ENCODE data around the gene KRT86.
"Not testable (repeated sequence)": the region's sequence is repeated elsewhere in the genome, so short reads cannot be mapped to it uniquely, and the experiment has no call there.

The KRT86 gene

DNA sequence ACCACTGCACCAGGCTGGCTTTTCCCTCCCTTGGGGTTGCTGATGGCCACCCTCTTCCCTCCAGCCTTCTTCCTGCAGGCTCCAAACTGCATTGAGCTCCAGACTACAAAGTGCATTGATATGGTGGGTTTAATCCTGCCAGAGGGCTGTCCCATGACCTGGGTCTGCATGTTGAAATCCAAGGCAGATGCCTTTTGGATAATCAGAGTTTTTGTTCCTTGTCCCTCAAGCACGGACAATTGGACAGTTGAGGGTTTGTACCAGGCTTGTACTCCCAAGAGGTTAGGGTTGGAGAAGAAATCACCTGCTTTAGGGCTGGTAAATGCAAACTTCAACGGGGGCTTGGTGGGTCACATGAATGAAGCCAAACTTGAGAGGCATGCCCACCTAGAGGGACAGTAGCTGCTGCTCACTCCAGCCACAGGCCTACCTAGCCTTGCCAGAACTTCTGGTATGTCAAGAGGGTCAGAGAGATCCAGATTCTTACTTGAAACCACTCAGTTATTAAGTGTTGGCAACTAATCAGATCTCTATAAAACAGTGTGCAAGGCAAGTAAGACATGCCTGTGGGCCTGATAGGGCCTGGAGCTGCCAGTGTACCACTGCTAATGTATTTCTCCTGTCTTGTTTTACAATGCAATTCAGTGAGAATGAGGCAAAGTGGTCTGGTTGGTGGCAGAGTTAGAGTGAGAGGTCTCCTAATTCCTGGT, 68.5 kb downstream of the KRT86 start:
- DNase-seq: no peak

DNA sequence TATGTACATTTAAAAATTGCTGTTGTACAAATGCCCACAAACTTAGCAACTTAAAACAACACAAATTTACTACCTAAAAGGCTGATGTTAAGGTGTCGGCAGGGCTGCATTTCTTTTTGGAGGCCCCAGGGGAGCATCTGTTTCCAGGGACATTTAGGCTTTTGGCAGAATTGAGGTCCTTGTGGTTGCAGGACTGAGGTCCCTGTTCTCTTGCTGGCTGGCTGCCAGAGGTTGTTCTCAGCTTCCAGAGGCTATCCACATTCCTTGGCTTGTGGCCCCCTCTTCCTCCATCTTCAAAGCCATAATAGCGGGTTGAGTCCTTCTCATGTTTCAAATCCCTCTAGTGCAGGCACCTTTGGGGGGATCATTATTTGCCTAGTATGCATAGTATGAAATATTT, 69.1 kb downstream of the KRT86 start:
- DNase-seq: no peak

DNA sequence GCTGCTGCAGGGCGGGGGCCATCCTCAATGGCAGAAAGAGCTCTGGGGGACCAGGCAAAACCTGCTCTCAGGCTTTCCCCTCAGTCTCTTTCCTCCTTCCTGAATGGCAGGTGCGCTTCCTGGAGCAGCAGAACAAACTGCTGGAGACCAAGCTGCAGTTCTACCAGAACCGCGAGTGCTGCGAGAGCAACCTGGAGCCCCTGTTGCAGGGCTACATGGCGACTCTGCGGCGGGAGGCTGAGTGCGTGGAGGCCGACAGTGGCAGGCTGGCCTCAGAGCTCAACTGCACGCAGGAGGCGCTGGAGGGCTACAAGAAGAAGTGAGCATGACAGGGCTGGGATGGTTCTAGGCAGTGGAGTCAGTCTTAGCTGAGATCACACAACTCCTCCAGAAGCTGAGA, 69.7 kb downstream of the KRT86 start:
- DNase-seq: no peak

DNA sequence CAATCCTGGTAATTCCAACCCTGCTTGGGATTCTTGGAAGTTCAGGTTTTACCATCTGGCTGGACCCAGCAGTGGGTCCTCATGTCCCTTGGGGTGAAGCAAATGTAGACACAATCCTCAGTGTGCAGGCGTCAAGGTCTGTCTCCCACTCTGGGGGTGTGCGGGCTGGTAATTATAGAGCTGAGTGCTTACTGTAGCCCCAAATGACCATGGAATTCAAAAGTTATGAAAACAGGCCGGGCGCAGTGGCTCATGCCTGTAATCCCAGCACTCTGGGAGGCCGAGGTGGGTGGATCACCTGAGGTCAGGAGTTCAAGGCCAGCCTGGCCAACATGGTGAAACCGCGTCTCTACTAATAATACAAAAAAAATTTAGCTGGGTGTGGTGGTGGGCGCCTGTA, 70.6 kb downstream of the KRT86 start:
- DNase-seq: not testable (repeated sequence)

DNA sequence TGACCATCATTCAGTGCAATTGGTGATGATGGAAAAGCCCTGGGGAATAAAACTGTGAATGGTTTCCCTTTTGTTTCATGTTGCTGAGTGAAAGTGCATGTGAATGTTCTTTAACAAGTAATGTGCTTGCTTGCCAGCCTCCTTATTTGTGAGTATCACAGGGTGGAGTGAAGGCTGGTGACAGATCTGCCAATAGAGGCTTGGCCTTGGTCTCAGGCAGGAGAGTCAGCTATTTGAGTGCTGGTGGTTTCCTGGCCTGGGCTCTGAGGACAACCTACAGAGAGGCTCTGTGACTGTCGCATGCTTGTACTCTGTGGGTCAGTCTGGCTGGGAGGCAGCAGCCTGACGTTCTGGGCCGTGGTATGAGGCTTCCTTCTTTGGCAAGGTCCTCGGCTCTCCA, 72.1 kb downstream of the KRT86 start:
- DNase-seq: no peak

DNA sequence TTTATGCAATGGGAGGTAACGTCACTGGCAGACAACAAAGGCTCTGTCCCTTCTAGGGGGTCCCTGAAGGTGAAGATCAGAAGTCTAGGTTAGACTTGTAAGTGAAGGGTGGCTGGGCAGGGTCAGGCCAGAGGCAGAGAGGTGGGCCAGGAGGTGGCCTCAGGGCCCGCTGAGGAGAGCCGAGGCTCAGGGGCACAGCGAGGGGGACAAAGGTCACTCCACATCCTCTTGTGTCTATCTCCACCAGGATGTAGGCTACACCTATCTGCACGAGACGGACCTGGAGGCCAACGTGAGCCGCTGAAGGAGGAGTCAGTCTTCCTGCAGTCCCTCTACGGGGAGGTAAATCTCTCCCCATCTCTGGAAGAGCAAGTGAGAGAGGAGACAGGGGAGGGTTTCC, 72.6 kb downstream of the KRT86 start:
- no peak for DNase-seq

DNA sequence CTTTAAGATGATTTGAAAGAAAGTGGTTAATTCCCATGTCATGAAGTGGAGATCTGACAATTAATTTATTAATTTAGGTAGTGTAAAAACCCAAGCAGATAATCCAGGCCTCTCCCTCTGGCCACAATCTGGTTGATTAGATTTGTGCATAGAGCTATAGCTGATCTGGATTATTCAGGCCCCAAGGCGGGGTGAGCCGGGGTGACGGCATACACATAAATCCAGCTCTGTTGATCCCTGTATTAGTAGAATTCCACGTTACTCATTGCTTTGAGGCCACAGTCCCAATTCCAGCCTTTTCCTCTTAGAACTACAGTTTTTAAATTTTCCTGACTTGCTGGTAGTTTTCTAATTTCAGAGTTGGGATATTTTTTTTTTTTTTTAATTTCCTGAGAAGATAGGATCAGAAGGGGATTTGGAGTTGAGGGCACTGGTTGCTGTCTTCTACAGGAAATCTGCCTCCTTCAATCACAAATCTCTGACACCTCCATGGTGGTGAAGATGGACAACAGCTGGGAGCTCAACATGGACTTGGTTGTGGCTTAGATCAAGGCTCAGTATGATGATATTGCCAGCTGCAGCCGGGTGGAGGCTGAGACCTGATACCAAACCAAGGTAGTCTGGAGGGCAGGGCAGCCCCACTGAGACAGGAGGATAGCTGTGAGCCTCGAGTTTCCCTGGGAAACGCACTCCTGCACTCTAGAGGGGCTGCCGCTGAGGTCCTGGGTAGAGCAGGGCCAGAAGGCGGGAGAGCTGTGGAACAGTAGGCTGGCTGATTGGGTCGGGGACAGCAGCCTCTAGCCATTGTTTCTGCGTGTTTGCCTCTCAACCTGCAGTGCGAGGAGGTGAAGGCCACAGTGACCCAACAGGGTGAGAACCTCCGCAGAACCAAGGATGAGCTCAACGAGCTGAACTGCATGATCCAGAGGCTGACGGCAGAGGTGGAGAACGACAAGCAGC, 73.4 kb downstream of the KRT86 start:
- DNase-seq: no peak

DNA sequence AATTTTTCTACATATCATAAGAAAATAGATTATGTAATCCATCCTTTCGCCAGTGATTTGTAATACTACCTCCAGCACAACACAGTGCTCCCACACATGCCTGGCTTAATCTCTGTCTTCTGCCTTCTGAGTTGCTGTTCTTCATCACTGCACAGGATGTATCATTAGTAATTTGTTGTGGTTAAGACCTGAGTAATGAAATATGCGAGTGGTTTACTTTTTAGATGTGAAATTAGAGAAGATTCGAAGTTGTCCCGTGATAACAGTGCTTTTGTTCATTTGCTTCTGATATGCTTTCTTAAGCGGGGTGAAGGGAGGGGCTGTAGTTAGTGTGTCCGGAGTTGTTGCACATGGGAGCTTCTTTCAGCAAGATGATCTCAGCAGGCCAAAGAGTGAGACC, 74.8 kb downstream of the KRT86 start:
- no peak for DNase-seq

DNA sequence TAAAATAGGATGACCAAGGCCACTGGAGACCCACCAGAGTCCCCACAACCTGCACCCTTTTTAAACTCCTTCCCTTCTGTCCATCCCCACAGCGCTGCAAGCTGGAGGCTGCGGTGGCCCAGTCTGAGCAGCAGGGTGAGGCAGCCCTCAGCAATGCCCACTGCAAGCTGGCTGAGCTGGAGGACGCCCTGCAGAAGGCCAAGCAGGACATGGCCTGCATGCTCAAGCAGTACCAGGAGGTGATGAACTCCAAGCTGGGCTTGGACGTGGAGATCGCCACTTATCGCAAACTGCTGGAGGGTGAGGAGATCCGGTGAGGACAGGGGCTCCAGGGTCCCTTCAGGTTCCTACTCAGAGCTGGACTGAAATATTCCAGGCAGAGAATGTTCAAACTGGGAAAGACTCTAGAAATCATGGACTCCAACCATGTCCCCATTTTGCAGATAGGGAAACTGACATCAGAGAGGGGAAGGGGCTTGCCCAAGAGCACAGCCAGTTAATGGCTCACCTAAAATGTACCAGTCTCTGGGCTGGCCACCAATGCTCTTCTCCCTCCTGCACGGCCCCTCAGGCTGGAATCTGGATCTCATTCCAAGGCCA, 75.7 kb downstream of the KRT86 start:
- no peak for DNase-seq

DNA sequence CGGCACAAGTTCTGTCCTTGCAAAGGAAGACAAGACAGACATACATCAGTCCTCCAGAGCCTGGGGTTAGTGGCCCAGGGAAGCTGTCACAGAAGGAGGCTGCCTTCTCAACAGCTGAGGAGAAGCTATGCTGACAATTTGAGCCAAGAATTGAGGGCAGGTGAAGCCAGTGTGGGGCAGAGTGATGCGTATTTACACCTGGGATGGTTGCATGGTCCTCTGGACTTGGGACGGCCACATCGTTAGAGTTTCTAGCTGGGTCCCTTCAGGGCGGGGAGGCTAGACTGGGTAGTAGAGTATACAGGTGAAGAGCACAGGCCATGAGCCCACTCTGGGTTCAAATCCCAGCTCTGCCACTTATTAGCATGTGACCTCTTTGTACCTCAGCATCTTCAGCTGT, 76.3 kb downstream of the KRT86 start:
- no peak for DNase-seq

DNA sequence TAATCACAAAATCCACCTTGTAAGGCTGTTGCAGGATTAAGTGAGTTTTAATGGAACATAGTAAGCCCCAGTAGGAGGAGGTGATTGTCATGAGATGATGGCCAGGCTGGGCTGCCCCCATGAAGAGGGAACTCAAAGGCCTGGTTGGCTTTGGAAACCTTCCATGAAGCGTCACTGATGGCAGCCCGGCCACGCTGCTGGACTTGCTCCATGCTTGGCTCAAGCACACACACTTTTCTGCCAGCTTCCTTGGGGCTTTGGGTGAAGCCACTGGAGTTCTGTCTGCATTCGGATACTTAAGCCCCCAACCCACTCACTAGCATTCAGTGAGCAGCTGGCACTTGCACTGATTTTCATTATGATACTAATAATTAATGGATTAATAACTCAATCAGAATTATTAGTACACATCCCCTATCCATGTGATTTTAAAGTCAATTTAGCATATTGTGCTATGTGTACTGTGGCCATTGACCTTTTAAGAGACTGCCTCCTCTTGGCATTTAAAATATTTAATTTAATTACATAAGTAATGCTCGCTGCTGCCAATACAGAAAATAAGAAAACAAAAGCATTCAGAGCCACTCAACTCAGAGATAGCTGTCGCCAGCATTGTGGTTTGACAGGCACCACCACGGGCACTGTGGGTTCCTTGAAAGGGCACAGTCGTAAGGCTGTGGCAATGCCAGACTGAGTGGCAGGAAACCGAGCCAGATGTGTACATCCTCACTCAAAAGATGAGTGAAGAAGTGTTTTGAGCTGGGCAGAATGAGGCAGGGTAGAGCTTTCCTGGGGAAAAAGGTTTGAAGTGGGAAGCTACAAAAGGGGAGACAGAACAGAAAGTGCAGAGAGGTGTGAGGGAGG, 77.0 kb downstream of the KRT86 start:
- DNase-seq: no peak

DNA sequence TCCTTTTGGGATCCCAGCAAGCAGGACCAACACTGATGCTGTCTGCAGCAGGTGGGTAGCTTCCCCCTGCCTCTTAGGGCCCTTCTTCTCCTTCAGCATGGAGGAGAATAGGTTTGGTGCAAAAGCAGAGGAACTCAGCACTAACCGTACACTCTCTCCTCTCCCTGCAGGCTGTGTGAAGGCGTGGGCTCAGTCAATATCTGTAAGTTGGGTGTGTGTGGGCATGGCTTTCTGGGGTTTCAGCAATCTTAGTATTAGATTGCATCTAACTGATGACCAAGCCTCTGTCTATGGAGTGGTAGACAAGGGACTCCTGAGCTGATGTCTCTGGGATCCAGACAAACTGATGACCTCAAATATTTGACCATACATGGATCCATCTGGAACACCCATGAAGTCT, 78.5 kb downstream of the KRT86 start:
- no peak for DNase-seq

DNA sequence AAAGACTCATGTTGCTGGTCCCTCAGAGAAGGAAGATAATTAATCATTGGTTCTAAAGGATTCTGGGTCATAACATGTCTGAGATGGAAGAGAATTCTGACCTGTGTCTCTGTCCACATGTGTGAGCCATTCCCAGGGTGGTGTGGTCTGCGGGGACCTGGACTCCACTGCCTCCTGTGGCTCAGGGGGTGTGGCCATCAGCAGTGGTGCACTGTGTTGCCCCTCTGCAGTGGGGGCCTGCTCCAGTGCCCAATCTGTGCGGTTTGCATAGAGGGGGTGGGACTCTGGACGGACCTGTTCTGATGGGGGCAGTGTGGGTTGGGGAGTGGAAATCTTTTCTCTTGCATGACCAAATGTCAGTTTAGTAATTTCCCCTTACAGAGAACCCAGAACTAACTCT, 79.3 kb downstream of the KRT86 start:
- no peak for DNase-seq

DNA sequence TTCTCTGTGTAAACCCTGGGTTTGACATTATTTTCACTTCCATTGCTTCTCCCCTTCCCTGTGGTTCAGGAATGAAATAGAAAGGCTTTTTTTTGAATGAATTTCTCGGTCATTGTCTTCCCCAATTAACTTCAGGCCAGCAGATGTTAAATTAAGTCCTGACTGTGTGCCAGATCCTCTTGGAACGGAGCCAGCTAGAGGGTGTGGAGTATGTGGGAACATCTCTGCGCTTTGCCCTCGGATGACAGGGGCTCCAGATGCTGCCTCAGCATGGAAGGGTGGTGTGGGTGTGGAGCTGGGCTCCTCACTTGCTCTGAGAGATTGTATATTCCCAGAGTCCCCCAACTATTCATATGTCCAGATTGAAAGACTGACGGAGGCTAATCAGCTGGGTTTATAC, 79.8 kb downstream of the KRT86 start:
- no peak for DNase-seq

DNA sequence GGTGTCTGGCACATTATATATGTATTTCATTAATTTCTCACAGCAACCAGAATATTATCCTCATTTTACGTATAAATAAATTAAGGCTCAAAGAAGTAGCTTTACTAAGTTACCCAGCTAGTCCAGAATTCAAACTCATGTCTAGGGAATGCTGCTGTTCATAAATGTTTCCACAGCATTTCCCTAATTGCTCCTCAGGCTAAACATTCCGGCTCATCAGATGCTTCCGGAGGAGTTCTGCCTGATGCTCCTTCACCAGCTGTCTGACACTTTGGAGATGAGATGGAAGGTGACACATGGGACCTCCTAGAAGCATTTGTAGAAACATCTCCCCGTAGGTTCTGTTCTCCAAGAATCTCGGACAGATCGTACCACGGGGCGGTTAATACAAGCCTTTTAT, 80.7 kb downstream of the KRT86 start:
- no peak for DNase-seq

DNA sequence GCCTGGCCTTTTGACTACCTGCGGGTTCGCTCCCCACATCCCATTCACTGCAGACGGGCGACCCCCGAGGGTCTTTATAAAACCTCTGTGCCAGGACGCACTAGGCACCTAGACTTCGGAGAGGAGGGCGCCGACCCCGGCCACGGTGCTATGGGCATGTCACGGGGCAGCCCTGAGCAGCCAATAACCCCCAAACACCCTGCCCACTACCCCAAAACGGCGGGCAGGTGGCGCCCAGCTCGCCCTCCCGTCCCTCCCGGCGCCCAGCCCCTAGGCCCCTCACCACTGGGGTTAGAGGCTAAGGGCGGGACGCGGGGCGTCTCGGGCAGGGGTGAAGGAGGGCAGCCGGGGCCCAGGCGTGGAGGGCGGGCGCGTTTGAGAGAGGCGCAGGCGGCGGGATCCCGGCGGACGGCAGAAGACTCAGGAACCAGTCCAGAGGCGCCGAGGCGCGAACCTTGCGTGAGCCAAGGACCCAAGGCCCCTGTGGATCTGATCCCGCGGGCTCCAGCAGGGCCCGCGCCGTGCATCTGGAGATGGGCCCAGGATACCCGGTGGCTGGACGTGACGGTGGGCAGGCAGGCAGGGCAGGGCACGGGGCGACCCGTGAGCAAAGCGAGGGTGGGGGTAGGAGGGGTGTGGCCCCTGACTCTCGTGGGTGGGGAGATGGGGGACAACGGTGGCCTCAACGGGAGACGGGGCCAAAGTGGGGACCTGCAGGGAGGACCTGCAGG, 81.8 kb downstream of the KRT86 start:
- DNase-seq: no peak

DNA sequence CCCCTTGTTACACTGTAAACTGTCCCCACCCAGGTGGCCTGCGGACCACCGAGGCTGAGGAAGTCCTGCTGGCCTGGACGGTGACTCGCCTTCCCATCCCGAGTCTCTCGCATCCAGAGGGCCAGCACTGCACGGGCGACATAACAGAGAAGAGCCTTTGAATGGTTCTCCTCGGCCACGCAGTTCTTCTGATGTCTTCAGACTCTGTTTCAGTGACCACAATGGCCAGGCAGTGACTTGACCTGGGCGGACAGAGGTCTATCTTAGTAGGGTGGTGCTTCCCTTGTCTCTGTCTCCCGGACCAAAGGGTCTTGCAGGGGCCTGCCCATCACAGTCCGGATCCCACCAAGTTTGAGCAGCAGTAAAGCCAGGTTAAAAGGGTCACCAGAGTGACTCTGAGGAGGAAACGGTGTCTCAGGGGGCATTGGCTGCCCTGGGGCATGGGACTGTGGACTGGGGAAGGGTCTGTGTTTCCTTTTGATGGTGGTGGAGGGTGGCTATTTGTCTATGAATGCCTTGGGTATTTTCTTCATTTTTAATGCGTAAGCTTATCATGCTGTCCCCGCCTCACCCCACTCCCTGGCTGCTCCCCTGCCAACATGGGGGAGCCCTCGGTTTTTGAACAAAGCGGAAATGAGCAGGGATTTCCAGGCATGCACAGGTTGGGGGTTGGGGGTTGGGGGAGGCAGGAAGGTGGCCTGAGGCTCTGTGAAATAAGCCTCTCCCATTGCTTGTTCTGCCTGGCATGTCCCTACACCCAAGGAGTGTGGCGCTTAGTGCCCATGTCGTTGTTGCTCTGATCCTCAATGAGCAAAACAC, 82.5 kb downstream of the KRT86 start:
- no peak for DNase-seq
